ENCODE results near the gene SH2D7.

Gene SH2D7

GRCh38 chr15:78092261-78093041 lies at the start of gene SH2D7:
TSS of gene SH2D7 (plus strand) at chr15:78092561. CDS start at chr15:78092585, 24 bp downstream.
- H3K27ac ChIP-seq (ENCODE audit: low read length): no peak within 1 kb of the TSS
- no peaks in the 10 kb centered on the region for H3K36me3 ChIP-seq (replicated peaks; ENCODE audit: low read depth, low read length)
- H2AFZ ChIP-seq (ENCODE audit: low read depth, low read length): no peak within 1 kb of the TSS
- H3K9me3 ChIP-seq (ENCODE audit: insufficient read depth, low read length): no peaks in the 10 kb centered on the region
- TF ChIP-seq EZH2phosphoT487 (IDR thresholded peaks at IDR 0.05; ENCODE audit: low read depth) (no peak), CTCF (IDR thresholded peaks at IDR 0.05; ENCODE audit: low read depth, low read length) (no peak)
- no peaks in the 10 kb centered on the region for H4K20me1 ChIP-seq (ENCODE audit: insufficient read depth, low read length)
- H3K79me2 ChIP-seq (ENCODE audit: low read length): no peaks in the 10 kb centered on the region
- no peak within 1 kb of the TSS for H3K9ac ChIP-seq (ENCODE audit: low read length)
- peaks cover 8% of the 10 kb centered on the region for H3K27me3 ChIP-seq (ENCODE audit: low read depth, low read length)
- H3K4me1 ChIP-seq (ENCODE audit: low read length): peaks cover 13% of the 10 kb centered on the region
- no peak within 1 kb of the TSS for H3K4me3 ChIP-seq (ENCODE audit: low read length)
- no peak within 1 kb of the TSS for H3K4me2 ChIP-seq (ENCODE audit: low read length)

GRCh38 chr15:78044407-78045155 lies 47.8 kb upstream of the SH2D7 start:
- no peak for TF ChIP-seq CTCF (IDR thresholded peaks at IDR 0.05; ENCODE audit: low read depth, low read length)
- no peak for TF ChIP-seq EZH2phosphoT487 (IDR thresholded peaks at IDR 0.05; ENCODE audit: low read depth)
- no peaks in the 10 kb centered on the region for H3K36me3 ChIP-seq (replicated peaks; ENCODE audit: low read depth, low read length)
- H3K79me2 ChIP-seq (ENCODE audit: low read length): no peaks in the 10 kb centered on the region
- H3K27me3 ChIP-seq (ENCODE audit: low read depth, low read length): no peaks in the 10 kb centered on the region
- H3K9ac ChIP-seq (ENCODE audit: low read length): no peak overlapping the region
- no peaks in the 10 kb centered on the region for H3K4me1 ChIP-seq (ENCODE audit: low read length)
- no peaks in the 10 kb centered on the region for H3K9me3 ChIP-seq (ENCODE audit: insufficient read depth, low read length)
- H2AFZ ChIP-seq (ENCODE audit: low read depth, low read length): no peak overlapping the region
- no peak overlapping the region for H3K4me3 ChIP-seq (ENCODE audit: low read length)
- no peak overlapping the region for H3K4me2 ChIP-seq (ENCODE audit: low read length)
- no peaks in the 10 kb centered on the region for H4K20me1 ChIP-seq (ENCODE audit: insufficient read depth, low read length)
- no peak overlapping the region for H3K27ac ChIP-seq (ENCODE audit: low read length)

GRCh38 chr15:78045189-78045588 lies 47.2 kb upstream of the SH2D7 start:
- H3K27ac ChIP-seq (ENCODE audit: low read length): no peak overlapping the region
- no peak overlapping the region for H3K4me2 ChIP-seq (ENCODE audit: low read length)
- no peaks in the 10 kb centered on the region for H4K20me1 ChIP-seq (ENCODE audit: insufficient read depth, low read length)
- H3K9ac ChIP-seq (ENCODE audit: low read length): no peak overlapping the region
- H3K4me3 ChIP-seq (ENCODE audit: low read length): no peak overlapping the region
- TF ChIP-seq EZH2phosphoT487 (IDR thresholded peaks at IDR 0.05; ENCODE audit: low read depth) (no peak), CTCF (IDR thresholded peaks at IDR 0.05; ENCODE audit: low read depth, low read length) (no peak)
- no peaks in the 10 kb centered on the region for H3K36me3 ChIP-seq (replicated peaks; ENCODE audit: low read depth, low read length)
- H3K9me3 ChIP-seq (ENCODE audit: insufficient read depth, low read length): no peaks in the 10 kb centered on the region
- H3K27me3 ChIP-seq (ENCODE audit: low read depth, low read length): no peaks in the 10 kb centered on the region
- H3K79me2 ChIP-seq (ENCODE audit: low read length): no peaks in the 10 kb centered on the region
- H2AFZ ChIP-seq (ENCODE audit: low read depth, low read length): no peak overlapping the region
- H3K4me1 ChIP-seq (ENCODE audit: low read length): no peaks in the 10 kb centered on the region

- Histone ChIP-seq H3K27ac (ENCODE audit: low read length) (no peak overlapping the region), H3K79me2 (ENCODE audit: low read length) (no peaks in the 10 kb centered on the region), H3K4me2 (ENCODE audit: low read length) (no peak overlapping the region), H3K36me3 (replicated peaks; ENCODE audit: low read depth, low read length) (no peaks in the 10 kb centered on the region), H3K9ac (ENCODE audit: low read length) (no peak overlapping the region), H4K20me1 (ENCODE audit: insufficient read depth, low read length) (no peaks in the 10 kb centered on the region), H3K27me3 (ENCODE audit: low read depth, low read length) (no peaks in the 10 kb centered on the region), H3K4me1 (ENCODE audit: low read length) (no peaks in the 10 kb centered on the region), H2AFZ (ENCODE audit: low read depth, low read length) (no peak overlapping the region), H3K9me3 (ENCODE audit: insufficient read depth, low read length) (no peaks in the 10 kb centered on the region), H3K4me3 (ENCODE audit: low read length) (no peak overlapping the region)
- TF ChIP-seq CTCF (IDR thresholded peaks at IDR 0.05; ENCODE audit: low read depth, low read length) (no peak), EZH2phosphoT487 (IDR thresholded peaks at IDR 0.05; ENCODE audit: low read depth) (no peak)
These were observed 45.5 kb upstream of the SH2D7 start for GRCh38 chr15:78046796-78047341.
